ENCODE measurements around the gene RAPGEF4. TPM values are rescaled to one million over a fixed set of nuclear protein-coding genes. Genes with fewer than 3 reads are reported as not detected.

RAPGEF4 gene
- total RNA-seq, 2 experiments from 2014 or later = 0.23 to 0.40 TPM

DNA sequence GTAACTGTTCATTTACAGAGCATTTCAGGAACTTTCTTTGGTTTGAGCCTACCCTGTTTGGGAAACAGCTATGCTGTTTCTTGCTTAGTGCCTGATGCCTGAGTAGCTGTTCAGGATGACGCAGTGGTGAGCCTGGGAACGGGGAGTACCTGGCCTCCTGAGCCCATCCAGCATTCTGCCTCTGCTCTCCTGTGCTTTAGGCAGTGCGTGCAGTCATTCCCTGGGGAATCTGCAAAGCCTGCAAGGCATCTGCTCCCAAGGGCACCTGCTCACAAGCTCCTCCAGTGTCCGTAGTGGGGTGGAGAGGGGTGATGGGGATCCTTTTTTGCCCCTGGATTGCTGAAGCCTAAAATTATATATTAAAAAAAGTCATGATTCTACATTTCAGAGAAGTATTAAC, 68.8 kb downstream of the RAPGEF4 start:
- Mint-ChIP-seq H3K9me3 (peaks cover 11% of the 10 kb centered on the region), H3K36me3 (ENCODE audit: low read depth) (peaks cover 3% of the 10 kb centered on the region), H3K4me1 (no peaks in the 10 kb centered on the region), H3K27me3 (peaks cover 19% of the 10 kb centered on the region), H3K4me3 (no peak overlapping the region), H3K27ac (no peak overlapping the region)
- DNase-seq = no peak
- POLR2A ChIA-PET = no interaction called here
- CTCF ChIA-PET = interaction anchor here (1.1 kb wide), 1 partner anchor 128 kb away, joined by 3 read pairs; no protein-coding TSS in a partner anchor

DNA sequence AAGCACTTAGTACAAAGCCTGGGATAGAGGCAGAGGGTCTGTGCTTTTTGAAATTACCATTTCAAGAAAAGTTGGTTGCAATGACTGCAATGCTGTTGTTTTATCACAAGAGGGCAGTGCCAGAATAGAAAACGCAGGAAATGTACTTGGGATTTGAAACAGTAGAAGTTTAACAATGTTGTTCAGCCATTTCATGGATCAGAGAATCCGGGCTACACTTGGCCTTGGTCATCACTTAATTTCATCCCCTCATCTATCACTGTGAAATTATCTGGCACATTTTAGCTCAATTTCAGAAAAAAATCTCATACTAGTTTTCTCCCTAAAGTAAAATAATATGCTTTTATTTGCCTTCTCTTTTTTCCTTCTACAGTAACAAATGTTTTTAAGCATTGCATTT, 70.8 kb downstream of the RAPGEF4 start:
- H3K9me3 Mint-ChIP-seq = peaks cover 11% of the 10 kb centered on the region
- no peak for DNase-seq
- H3K36me3 Mint-ChIP-seq (ENCODE audit: low read depth) = peaks cover 3% of the 10 kb centered on the region
- CTCF ChIA-PET = interaction anchor here (0.9 to 4.0 kb wide), 6 partner anchors 12 to 125 kb away, joined by 3 to 32 read pairs (median 4); no protein-coding TSS in a partner anchor
- peaks cover 21% of the 10 kb centered on the region for H3K27me3 Mint-ChIP-seq
- no peak overlapping the region for H3K27ac Mint-ChIP-seq
- POLR2A ChIA-PET = no interaction called here
- H3K4me3 Mint-ChIP-seq = no peak overlapping the region
- no peaks in the 10 kb centered on the region for H3K4me1 Mint-ChIP-seq

DNA sequence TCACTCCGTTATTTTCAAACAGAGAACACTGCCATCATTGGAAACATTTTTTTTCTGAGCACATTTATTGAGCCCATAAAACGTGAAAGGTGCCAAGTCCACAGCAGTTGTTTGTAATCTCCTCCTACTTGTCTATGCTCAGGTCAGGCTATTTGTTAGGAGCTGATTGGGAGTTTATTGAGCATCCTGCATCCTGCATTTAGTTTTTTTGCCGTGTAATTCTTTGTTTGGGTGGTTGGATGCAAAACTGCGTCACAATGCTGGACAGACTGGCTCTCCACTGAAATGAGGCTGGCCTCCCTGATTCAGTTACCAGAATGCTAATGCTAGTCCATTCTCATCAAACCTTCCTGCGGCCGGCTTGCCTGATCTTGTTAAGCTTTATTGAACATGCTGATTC, 71.4 kb downstream of the RAPGEF4 start:
- H3K9me3 Mint-ChIP-seq = peaks cover 8% of the 10 kb centered on the region

DNA sequence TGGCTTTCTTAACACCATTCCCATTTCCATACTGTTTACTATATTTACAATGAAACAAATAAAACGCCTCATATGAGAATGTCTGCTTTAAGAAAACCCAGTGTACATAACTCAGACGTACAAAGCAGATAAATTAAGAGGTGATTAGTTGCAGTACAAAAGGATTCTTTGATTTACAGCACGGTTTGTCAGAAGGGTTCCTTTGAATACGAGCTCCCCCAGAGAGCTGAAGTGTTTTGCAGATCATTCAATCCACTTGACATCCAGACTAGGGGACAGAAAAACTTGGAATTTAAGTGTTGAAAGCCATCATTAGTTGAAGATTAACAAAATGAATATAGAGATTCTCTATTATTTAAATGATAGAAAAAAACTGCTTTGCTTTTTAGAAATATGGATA, 72.5 kb downstream of the RAPGEF4 start:
- CTCF ChIA-PET = interaction anchor here (4.0 kb wide), 1 partner anchor 124 kb away, joined by 32 read pairs; no protein-coding TSS in a partner anchor
- no peak overlapping the region for H3K27ac Mint-ChIP-seq
- H3K36me3 Mint-ChIP-seq (ENCODE audit: low read depth) = peaks cover 3% of the 10 kb centered on the region
- H3K27me3 Mint-ChIP-seq = peaks cover 24% of the 10 kb centered on the region
- peaks cover 3% of the 10 kb centered on the region for H3K9me3 Mint-ChIP-seq
- POLR2A ChIA-PET = no interaction called here
- DNase-seq = no peak
- H3K4me1 Mint-ChIP-seq = no peaks in the 10 kb centered on the region
- no peak overlapping the region for H3K4me3 Mint-ChIP-seq

More for the DNA sequence above, 71.4 kb downstream of the RAPGEF4 start:
- no peak overlapping the region for H3K4me3 Mint-ChIP-seq
- no peaks in the 10 kb centered on the region for H3K4me1 Mint-ChIP-seq
- ChIA-PET POLR2A (no interaction called here), CTCF (interaction anchor here (1.5 to 4.0 kb wide), 2 partner anchors 30 to 125 kb away, joined by 3 to 32 read pairs; no protein-coding TSS in a partner anchor)
- H3K27ac Mint-ChIP-seq = no peak overlapping the region
- H3K27me3 Mint-ChIP-seq = peaks cover 21% of the 10 kb centered on the region
- H3K36me3 Mint-ChIP-seq (ENCODE audit: low read depth) = peaks cover 3% of the 10 kb centered on the region
- no peak for DNase-seq

DNA sequence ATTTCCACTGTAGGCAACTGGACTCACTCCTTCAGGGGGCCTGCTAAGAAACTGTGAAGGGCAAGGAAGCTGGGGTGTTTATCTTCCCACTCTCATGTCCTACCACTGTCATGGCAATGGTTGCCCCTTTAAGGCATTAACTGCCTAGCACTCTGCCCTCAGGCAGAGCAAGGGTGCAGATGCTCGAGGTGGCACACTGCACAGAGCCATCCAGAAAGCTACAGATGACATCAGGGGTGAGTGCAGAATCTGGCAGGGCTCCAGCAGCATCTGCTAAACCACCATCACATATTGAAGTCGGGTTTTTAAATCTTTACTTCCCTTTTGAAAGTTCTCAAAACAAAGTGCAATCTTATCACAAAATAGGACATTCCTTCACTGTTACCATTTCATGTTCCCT, 75.4 kb downstream of the RAPGEF4 start:
- Mint-ChIP-seq H3K4me1 (no peaks in the 10 kb centered on the region), H3K27ac (no peak overlapping the region), H3K36me3 (ENCODE audit: low read depth) (no peaks in the 10 kb centered on the region), H3K27me3 (peaks cover 28% of the 10 kb centered on the region), H3K4me3 (no peak overlapping the region), H3K9me3 (no peaks in the 10 kb centered on the region)
- no peak for DNase-seq
- ChIA-PET CTCF (no interaction called here), POLR2A (no interaction called here)

DNA sequence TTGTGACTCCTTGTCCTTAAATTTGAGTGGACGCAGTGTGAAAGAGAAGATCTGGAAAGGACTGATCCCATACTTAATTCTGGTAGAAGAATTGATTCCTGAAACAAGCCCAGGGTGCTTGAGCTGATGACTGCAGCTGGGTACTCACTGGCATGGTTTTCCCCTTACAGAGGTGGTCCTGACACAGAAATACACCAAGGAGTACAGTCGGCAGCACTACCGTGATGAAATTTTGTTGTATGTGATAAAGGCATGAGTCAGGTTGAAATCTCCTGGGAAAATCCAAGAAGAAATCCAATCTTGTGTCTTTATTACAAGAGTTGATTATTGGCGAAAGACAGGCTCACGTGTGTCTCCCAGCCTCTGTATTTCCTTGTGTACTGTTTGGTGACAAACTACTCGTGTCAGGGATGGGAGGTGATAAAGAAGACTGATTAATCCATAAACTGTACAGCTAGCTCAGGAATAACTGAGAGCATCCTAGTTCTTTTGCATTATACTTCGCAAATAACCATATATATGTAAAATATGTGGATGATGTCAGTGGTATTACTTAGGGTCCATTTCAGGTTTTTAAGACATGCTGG, 76.6 kb downstream of the RAPGEF4 start:
- ChIA-PET CTCF (no interaction called here), POLR2A (no interaction called here)
- no peaks in the 10 kb centered on the region for H3K4me1 Mint-ChIP-seq
- DNase-seq = no peak
- H3K9me3 Mint-ChIP-seq = no peaks in the 10 kb centered on the region
- H3K36me3 Mint-ChIP-seq (ENCODE audit: low read depth) = no peaks in the 10 kb centered on the region
- H3K4me3 Mint-ChIP-seq = no peak overlapping the region
- peaks cover 30% of the 10 kb centered on the region for H3K27me3 Mint-ChIP-seq
- H3K27ac Mint-ChIP-seq = no peak overlapping the region

DNA sequence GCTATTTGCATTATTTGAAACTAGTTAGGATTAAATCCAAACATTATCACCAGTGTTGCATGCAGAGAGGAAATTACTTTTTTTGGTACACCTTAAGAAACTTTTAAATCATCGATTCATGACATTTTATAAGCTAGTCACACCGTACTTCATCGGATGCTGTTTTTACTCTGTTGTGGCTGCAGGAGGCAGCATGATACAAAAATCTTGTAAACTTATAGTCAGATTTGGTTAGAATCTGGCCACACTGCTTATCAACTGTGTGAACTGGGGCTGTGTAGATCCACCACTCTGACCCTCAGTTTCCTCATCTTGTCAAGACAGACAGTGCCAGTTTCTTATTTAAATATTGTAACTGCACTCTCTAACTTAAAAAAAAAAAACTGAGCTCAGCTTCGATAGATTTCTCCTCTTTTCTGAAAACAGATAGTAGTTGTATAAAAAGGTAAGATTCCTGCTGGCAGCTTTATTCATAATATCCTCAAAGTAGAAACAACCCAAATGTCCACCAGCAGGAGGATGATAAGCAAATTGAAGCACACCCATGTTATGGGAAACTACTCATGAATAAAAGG, 77.8 kb downstream of the RAPGEF4 start:
- peaks cover 32% of the 10 kb centered on the region for H3K27me3 Mint-ChIP-seq
- no peak for DNase-seq
- no peaks in the 10 kb centered on the region for H3K4me1 Mint-ChIP-seq
- ChIA-PET POLR2A (no interaction called here), CTCF (interaction anchor here (1.3 kb wide), 1 partner anchor 119 kb away, joined by 5 read pairs; no protein-coding TSS in a partner anchor)
- no peaks in the 10 kb centered on the region for H3K9me3 Mint-ChIP-seq
- no peaks in the 10 kb centered on the region for H3K36me3 Mint-ChIP-seq (ENCODE audit: low read depth)
- no peak overlapping the region for H3K4me3 Mint-ChIP-seq
- no peak overlapping the region for H3K27ac Mint-ChIP-seq

DNA sequence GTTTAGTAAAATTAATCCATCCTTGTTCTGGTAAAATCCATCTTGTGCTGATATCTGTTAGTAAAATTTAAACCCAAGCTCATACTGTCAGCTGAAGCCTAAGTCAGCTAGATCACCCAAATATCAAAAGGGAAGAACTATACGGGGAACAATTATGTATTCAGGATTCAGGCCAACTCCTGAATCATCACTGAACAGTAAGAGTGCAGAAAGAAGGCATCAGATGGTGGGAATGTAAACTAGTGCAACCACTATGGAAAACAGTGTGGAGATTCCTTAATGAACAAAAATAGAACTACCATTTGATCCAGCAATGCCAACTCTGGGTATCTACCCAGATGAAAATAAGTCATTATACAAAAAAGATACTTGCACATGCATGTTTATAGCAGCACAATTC, 81.8 kb downstream of the RAPGEF4 start:
- Mint-ChIP-seq H3K9me3 (no peaks in the 10 kb centered on the region), H3K27me3 (peaks cover 27% of the 10 kb centered on the region), H3K4me3 (no peak overlapping the region), H3K4me1 (no peaks in the 10 kb centered on the region), H3K36me3 (ENCODE audit: low read depth) (no peaks in the 10 kb centered on the region), H3K27ac (no peak overlapping the region)
- POLR2A ChIA-PET = no interaction called here
- DNase-seq = no peak
- CTCF ChIA-PET = no interaction called here

DNA sequence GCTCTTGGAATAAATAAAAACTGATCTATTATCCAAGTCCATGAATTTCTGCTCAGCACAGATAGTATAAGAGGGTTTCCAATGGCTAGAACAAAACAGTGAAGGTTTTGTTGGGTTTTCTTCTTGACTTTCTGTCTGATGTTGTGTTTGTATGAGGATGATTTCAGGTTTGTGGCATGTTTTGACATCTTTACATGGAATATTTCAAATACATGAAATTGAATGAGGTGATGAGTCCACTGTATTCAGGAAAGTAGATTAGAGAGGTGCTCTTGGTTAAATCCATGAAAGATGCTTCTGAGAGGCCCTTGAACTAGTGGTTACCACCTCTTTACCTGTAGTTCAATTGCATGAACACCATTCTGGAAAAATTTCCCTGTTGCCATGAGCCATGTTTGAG, 84.3 kb downstream of the RAPGEF4 start:
- Mint-ChIP-seq H3K4me1 (no peaks in the 10 kb centered on the region), H3K27ac (no peak overlapping the region), H3K36me3 (ENCODE audit: low read depth) (no peaks in the 10 kb centered on the region), H3K4me3 (no peak overlapping the region), H3K9me3 (no peaks in the 10 kb centered on the region), H3K27me3 (peaks cover 35% of the 10 kb centered on the region)
- ChIA-PET CTCF (no interaction called here), POLR2A (no interaction called here)
- DNase-seq = no peak

DNA sequence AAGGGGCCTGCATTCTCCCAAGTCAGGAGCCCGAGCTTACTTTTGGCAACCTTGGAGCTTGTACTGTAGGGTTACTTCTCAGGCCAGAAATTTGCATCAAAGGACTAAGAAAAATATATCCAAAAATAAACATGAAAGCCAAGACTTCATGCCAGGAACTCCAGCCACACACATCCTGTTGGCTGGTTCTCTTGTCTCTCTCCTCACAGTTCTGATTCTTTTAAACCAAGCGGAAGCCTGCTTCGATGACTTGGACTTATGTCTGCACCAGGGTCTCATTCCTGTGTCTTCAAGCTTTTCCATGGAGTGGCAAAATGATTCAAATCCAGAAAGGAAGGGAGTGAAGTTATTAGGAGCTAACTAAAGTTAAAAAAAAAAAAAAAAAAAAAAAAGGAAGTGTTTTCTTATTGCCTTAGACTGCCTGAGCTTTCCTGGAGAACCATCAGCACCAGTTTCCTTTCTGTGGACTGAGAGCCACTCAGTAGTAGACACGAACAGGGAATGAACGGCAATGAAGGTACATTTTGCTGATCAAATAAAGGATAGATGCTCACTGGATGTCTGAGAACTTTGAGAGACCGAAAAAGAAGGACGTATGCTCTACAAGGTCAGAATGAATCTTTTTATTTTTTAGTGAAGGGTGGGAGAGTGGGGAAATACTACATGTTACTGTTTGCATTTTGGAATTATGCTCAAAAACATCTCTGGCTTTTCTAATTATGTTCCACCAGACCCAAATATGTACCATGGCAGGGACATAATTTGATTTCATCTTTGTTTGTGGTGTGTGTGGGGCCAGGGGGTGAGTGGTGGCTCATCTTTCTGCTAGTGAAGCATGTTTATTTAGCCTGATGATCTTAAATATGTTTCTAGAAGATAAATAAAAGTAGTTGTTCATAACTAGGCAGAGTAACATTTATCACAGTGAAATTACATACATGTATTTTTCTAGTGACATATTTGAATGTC, 86.0 kb downstream of the RAPGEF4 start:
- no peak for DNase-seq
- ChIA-PET POLR2A (no interaction called here), CTCF (no interaction called here)
- Mint-ChIP-seq H3K27ac (no peak overlapping the region), H3K9me3 (no peaks in the 10 kb centered on the region), H3K27me3 (peaks cover 32% of the 10 kb centered on the region), H3K36me3 (ENCODE audit: low read depth) (no peaks in the 10 kb centered on the region), H3K4me1 (no peaks in the 10 kb centered on the region), H3K4me3 (no peak overlapping the region)

DNA sequence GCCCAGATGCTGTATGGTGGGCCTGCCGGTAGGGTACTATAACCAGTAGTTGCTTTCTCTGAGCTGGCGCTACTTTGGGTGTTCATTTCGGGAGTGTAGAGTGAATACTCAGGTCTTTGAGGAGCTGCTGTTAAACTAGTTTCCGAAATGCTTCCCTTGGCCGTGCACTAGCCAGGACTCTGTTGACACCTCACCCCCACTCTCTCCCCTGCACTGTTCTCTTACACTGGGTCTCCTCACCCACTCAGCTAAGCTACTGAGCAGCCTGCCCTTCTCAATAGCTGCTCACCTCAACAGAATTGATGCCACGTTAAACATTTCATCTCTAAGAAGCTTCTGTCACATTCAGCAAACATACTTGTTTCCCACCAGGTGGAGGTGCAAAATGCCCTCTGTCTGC, 86.9 kb downstream of the RAPGEF4 start:
- Mint-ChIP-seq H3K27me3 (peaks cover 34% of the 10 kb centered on the region), H3K4me3 (no peak overlapping the region), H3K4me1 (no peaks in the 10 kb centered on the region), H3K9me3 (no peaks in the 10 kb centered on the region), H3K27ac (no peak overlapping the region), H3K36me3 (ENCODE audit: low read depth) (no peaks in the 10 kb centered on the region)
- no peak for DNase-seq
- CTCF ChIA-PET = no interaction called here
- POLR2A ChIA-PET = no interaction called here

DNA sequence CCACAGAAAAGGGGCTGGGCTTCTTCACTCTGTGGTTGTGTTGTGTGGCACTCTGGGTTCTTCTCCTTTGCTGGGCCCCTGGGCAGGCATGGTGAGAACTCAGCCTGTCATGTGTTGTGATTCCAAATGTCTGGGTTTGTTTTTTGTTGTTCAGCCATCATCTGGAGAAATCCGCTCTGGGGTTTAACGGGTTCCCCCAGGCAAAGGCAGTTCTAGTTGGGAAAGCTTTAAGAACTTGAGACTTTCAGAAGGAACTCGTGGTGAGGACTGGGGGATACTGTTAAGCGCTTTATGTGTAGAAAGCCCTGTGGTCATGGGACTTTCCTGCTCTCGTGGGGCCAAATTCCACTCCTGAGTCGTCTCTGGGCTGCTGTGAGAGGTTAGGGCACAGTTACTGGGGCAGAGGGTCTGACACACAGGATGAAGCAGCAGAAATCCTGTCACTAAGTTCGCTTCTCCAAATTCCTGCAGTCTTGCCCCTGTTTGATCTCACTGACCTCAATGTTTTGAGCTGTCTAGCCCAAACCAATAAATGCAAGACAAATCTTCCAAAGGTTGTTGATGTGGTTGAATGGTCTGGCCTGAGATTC, 87.7 kb downstream of the RAPGEF4 start:
- ChIA-PET POLR2A (no interaction called here), CTCF (no interaction called here)
- Mint-ChIP-seq H3K36me3 (ENCODE audit: low read depth) (no peaks in the 10 kb centered on the region), H3K27me3 (peaks cover 31% of the 10 kb centered on the region), H3K4me1 (no peaks in the 10 kb centered on the region), H3K27ac (no peak overlapping the region), H3K9me3 (no peaks in the 10 kb centered on the region), H3K4me3 (no peak overlapping the region)
- DNase-seq = no peak

DNA sequence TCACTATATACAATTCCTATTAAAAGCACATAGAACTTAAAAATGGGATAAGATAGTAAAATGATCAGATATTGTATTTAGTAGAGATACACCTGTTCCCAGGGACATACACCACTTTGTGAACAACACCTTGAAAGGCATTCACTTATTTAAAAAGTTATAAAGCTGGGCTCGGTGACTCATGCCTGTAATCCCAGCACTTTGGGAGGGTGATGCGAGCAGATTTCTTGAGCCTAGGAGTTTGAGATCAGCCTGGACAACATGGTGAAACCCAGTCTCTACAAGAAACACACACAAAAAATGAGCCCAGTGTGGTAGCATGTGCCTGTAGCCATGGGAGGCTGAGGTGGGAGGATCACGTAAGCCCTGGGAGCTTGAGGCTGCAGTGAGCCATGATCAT, 90.9 kb downstream of the RAPGEF4 start:
- Mint-ChIP-seq H3K36me3 (ENCODE audit: low read depth) (no peaks in the 10 kb centered on the region), H3K4me3 (no peak overlapping the region), H3K4me1 (no peaks in the 10 kb centered on the region), H3K27me3 (peaks cover 30% of the 10 kb centered on the region), H3K27ac (no peak overlapping the region), H3K9me3 (no peaks in the 10 kb centered on the region)
- ChIA-PET POLR2A (no interaction called here), CTCF (no interaction called here)
- no peak for DNase-seq
